Smooth muscle cell of the brain vasculature (primary cell): ENCODE data around the gene HOXA13.

ENCODE experiments used
- DNase-seq: peaks from one replicate; pipeline ENCODE4 v3.0.0-alpha.2; 2012; ENCODE audit warnings: low read depth, low spot score

Gene HOXA13

DNA sequence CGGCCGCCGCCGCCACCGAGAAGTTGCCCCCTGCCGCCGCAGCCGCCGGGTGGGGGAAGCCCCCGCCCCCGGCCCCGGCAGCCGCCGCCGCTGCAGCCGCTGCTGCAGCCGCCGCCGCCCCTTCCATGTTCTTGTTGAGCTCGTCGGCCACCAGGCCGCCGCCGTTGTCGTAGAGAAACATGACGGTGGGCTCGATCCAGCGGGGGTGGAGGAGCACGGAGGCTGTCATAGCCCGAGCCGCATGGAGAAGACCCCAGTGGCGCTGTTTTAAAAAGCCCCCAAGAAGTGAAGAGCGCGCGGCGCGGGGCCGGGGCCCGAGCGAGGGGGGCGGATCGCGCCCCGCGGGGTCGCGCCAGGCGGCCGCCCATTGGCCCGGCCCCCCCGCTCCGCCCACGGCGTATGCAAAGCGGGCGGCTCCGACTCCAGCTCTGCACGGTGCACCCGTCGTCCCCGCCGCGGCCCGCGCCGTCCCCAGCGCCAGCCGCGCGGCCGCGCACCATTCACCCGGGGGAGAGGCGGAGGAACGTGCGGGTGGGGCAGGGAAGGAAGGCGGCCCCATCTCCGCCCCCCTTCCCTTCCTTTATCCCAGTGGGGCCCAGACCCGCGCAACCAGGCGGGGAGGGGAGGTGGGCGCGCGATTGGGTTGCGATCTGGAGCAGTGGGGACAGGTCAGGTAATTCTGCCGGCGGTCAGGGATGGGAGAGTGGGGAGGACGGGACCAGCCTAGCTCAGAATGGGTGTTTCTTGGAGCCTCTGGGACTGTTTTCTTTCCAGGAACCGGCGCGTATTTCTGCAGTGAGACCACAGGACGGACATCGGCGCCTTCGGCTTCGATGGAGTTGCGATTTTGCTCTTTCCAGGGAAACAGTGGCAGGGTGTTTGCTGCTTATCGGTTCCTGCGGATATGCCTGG, at the start of gene HOXA13:
HOXA13 (minus strand) TSS at position 243 of the 912 bp plus-strand sequence; CDS start at position 229, 14 bp downstream.
- no peak for DNase-seq

GRCh38 chr7:27248911-27249723, 49.2 kb upstream of the HOXA13 start:
- DNase-seq = no peak

- DNase-seq = no peak
These were observed 48.5 kb upstream of the HOXA13 start for GRCh38 chr7:27248427-27248806.

DNA sequence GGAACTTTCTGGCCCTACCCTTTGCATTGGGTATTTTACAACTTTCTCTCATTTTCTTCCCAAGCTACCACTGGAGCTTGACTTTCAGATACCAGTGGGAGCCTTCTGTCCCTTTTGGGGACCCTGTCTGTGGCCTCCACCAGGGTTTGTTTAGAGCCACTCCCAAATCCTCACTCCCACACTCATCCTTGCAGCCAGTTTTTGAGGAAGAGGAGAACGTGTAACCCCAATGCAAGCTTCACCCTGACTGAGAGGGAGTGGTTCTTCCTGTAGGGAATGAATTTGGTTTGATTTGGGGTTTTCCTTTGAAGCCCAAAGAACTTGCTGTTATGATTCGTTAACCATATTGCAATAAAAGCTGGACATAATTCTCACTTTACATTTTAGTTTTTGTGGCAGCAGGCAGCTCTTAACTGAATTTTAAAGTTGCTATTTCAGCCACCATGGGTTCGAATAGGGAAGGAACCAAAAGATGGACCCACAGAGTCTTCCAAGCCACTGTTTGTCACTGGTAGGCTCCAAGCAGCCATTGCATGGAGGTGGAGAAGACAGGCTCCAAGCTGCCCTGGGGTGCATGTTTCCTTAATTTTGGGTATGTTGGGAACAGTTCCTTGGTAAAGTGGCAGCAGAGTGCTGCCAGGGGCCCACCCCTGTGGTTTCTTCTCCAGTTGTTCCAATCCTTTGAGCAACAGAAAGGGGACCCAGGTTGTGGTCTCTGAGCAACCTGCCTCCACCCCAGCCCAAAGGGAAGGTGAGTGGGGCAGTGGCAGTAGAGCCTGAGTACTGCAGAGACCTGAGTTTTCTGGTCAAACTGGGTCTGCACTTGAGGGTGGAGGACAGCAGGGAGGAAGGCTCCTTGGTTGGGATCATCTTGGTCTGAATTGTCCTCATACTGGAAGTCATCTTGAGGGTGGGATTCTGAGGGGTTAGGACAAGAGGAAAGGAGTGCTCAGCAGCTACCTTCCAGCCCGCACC, 47.8 kb upstream of the HOXA13 start:
- no peak for DNase-seq

- DNase-seq = no peak
These were observed 47.1 kb upstream of the HOXA13 start for GRCh38 chr7:27247000-27247399.

- no peak for DNase-seq
These were observed 46.2 kb upstream of the HOXA13 start for GRCh38 chr7:27245798-27246691.

- DNase-seq = no peak
These were observed 45.4 kb upstream of the HOXA13 start for GRCh38 chr7:27245124-27245797.

DNA sequence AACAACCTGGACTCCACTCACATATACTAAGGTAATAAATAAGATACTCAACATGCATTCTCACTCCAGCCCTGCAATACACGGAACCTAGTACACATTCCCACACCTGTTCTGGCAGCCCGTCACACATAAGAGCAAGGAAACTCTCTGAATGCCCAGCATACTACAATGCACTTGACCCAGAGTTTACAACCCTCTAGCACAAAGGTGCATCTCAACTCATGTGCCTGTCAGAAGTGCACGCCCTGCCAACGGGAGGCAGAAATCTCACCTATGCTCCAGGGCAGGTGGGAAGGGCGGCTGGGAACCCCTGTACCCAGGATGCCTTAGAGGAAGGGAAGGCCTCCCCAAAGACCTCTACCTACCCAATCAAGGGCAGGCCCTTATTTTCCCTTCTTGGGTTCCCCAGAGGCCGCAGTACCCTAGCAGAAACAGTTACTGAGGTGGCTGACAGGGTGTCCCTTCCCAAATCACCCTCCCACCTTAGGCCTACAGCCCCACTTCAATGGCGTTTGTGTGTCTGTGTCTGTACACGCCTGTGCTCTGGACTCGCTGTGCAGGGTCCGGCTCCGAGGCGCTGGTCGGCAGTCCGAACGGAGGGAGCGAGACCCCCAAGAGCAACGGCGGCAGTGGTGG, 44.7 kb upstream of the HOXA13 start:
- DNase-seq = no peak

DNA sequence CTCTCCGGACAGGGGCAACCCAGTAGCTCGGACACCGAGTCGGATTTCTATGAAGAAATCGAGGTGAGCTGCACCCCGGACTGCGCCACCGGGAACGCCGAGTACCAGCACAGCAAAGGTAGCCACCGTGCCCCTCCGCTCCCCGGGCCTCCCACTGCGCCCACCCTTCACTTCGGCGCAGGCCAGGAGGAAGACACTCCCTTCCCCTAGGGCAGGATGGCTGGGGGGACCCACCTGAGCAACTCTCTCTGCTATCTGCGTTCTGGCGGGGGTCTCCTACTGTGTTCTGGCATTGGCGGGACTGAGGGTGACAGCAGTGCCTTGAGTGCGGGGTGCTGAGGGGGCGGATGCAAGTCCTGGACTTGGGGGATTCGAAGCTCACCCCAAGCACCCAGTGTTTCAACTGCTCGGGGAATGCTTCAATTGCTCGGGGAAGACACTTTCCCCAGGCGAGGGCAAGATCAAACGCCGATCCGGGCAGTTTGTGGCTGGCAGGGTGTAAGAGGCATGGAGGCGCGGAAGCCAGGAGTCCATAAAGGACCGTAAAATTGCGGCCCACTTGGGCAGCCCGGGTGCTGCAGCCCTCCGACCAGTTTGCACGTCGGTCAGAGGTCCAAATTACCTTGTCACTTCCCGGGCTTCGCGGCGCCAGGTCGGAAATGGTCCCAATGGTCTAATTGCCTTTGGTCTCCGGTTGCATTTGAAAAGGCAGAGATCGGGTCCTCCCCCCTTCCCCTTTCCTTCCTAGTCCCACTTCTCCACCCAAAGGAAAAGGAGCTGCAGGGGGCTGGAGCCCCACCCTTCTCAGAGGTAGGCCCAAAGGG, 43.7 kb upstream of the HOXA13 start:
- DNase-seq = no peak

DNA sequence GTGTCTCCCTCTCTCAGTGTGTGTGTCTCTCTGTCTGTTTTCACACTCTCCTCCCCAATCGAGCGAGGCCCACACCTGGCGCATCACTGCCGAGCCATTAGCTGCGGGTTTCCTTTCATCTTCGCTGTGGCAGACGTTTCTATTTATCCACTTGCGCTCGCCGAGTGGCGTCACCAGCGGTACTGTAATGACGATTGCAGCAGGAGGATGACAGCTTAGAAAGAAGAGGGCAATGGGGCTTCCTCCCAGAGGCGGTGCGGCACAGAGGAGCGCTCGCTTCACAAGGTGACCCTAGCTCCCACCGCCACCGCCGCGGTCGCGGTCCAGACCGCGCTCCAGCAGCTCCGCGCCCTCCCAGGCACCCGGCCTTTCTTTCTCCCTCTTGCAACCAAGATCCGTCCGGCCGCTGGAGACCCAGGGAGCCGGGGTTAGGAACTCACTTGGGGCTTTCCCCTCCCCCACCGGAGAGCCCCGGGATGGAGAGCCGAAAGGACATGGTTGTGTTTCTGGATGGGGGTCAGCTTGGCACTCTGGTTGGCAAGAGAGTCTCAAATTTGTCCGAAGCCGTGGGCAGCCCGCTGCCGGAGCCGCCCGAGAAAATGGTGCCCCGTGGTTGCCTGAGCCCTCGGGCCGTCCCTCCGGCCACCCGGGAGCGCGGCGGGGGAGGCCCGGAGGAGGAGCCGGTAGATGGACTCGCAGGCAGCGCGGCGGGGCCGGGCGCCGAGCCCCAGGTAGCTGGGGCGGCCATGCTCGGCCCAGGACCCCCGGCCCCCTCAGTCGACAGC, 42.9 kb upstream of the HOXA13 start, which contains the start of gene EVX1:
EVX1 (plus strand) TSS at position 248 of the 785 bp plus-strand sequence; CDS start at position 477, 229 bp downstream.
- DNase-seq = no peak

- DNase-seq = no peak
These were observed 42.3 kb upstream of the HOXA13 start for GRCh38 chr7:27242154-27242553.

DNA sequence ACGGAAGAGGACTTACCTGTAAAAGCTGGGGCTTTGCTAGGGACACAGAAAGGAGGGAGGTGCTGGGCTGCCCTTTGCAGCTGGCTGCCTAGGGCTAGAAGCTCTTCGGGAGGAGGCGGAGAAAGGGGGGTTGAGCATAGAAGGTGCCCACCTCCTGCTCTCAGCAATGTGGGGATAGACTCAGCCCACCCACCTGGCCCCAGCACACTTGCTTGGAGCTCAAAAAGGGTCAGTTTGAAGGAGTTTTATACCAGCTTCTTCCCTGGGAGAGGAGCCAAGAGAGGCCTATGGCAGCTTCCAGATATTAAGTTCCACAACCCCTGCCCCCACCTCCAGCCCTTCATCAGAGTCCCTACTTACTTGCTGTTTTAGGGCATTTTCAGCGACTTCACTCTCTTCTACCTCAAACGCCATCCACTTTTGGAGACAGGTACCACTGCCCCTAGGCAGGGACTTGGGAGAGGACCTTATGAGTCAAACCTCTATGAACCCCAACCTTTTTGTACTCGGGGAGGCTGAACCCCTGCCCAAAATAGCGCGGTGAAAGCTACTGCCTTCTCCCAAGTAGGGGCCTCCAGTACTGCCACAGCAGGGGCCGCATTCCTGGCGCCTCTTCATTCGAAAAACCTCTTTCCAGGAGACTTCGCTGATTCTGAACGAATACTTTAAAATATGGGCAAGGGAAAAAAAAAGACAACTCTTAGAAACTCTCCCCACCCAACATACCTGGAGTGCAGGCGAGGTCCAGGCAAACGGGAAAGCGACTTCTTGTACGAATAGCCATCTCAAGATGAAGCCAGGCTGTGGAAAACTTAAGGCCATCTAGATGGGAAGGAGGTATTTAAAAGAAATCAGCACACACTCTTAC, 41.5 kb upstream of the HOXA13 start:
- DNase-seq = no peak

DNA sequence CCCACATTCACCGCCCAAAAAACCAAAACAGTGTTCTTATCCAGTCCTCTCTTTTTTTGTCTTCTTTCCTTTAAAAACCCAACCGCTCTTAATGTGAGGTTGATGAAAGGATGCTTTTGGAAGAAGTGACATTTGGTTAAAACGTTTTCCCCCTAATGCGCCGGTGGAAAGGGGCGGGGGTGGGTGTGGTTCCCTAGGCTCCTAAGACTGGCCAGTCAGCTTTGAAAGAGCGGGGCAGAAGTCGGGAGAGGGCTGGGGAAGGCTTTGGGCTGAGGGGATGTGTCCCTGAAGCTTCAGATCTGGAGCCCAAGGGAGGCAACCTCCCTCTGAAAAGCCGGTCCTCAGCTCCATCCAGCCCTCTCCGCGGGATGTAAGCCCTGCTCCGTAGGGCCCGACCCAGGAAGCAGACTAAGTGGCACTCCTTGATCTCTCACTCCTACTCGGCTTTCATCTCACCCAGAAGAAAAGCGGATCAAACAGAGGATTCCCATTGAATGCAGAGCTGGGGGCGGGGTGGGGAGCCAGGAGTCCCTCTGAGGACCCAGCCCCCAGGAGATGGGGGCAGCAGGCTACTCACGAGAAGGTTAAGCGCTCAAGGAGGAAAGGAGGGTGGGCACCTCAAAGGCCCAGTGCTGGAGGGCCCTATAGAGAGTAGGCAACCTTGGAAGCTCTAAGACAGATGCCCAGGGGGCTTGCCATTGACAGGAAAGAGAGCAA, 40.3 kb upstream of the HOXA13 start:
- DNase-seq = no peak

GRCh38 chr7:27239387-27240014, 39.6 kb upstream of the HOXA13 start:
- DNase-seq = no peak

DNA sequence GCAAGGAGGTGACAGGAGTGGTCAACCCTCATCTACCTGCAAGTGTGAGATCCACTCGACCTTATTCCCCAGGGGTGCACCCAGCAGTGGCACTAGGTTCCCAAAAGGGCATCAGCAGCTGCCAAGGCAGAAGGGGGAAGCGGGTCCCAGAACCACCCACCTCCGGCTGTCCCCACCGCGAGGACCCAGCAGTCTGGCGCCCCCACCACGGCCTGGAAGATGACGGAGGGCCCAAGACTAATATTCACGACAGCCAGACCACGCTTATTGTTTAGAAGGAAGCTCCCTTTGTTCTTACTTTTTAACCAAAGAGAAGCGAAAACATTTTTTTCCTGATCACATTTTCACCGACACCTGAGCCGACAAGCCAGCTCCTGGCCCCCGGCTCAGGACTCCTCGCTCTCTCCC, 39.1 kb upstream of the HOXA13 start:
- no peak for DNase-seq
